ENCODE data around the gene MOCS3. TPM values are rescaled to one million over a fixed set of nuclear protein-coding genes. Genes with fewer than 3 reads are reported as not detected.

MOCS3 gene
- total RNA-seq, 1 donor from 2014 or later = 5.5 TPM

DNA sequence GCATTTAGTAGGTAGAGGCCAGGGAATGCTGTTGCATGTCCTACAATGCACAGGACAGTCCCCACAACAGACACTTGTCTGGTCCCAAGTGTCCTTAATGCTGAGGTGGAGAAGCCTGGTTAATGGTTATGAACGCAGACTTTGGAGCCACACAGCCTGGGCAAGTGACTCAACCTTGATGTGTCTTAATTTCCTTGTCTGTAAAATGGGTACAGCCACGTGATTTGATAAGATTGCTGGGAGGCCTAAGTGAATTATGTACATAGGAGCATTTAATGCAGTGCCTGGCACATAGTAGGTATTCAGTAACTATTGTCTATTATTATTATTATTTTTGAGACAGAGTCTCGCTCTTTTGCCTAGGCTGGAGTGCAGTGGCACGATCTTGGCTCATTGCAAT lies 52.9 kb downstream of the MOCS3 start:
- H3K27me3 Mint-ChIP-seq (ENCODE audit: unreplicated experiment) = no peaks in the 10 kb centered on the region
- TF ChIP-seq, protein P1, sequence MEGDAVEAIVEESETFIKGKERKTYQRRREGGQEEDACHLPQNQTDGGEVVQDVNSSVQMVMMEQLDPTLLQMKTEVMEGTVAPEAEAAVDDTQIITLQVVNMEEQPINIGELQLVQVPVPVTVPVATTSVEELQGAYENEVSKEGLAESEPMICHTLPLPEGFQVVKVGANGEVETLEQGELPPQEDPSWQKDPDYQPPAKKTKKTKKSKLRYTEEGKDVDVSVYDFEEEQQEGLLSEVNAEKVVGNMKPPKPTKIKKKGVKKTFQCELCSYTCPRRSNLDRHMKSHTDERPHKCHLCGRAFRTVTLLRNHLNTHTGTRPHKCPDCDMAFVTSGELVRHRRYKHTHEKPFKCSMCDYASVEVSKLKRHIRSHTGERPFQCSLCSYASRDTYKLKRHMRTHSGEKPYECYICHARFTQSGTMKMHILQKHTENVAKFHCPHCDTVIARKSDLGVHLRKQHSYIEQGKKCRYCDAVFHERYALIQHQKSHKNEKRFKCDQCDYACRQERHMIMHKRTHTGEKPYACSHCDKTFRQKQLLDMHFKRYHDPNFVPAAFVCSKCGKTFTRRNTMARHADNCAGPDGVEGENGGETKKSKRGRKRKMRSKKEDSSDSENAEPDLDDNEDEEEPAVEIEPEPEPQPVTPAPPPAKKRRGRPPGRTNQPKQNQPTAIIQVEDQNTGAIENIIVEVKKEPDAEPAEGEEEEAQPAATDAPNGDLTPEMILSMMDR (IDR thresholded peaks at IDR 0.05) = no peak
- H3K9me3 Mint-ChIP-seq (ENCODE audit: unreplicated experiment) = no peaks in the 10 kb centered on the region
- DNase-seq (ENCODE audit: extremely low spot score, unreplicated experiment) = no peak
- peaks cover 4% of the 10 kb centered on the region for H3K4me1 Mint-ChIP-seq (ENCODE audit: unreplicated experiment)
- no peak overlapping the region for H3K4me3 Mint-ChIP-seq (ENCODE audit: unreplicated experiment)
- no peak overlapping the region for H3K27ac Mint-ChIP-seq (ENCODE audit: unreplicated experiment)
- no peaks in the 10 kb centered on the region for H3K36me3 Mint-ChIP-seq (ENCODE audit: unreplicated experiment)

DNA sequence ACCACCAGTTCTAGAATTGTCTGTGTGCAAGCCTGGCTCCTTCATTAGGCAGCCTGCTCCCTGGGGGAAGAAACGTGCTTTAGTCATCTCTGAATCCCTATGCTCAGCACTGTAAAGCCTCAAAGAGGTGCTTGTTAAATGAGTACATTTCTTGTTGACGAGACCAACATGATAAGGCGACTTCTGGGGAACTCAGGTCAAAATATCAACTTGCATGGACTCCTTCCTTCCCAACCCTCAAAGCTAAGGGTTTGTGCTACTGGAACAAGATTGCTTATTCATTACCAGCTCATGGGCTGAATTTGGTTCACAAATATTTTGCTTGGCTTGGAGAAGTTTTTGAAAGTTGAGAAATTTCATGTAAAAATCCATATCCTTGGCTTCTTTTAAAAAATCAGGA lies 53.7 kb downstream of the MOCS3 start:
- H3K9me3 Mint-ChIP-seq (ENCODE audit: unreplicated experiment) = no peaks in the 10 kb centered on the region
- H3K27me3 Mint-ChIP-seq (ENCODE audit: unreplicated experiment) = no peaks in the 10 kb centered on the region
- H3K4me3 Mint-ChIP-seq (ENCODE audit: unreplicated experiment) = no peak overlapping the region
- no peak for DNase-seq (ENCODE audit: extremely low spot score, unreplicated experiment)
- TF ChIP-seq, protein P1 (IDR thresholded peaks at IDR 0.05) = no peak
- no peak overlapping the region for H3K27ac Mint-ChIP-seq (ENCODE audit: unreplicated experiment)
- H3K36me3 Mint-ChIP-seq (ENCODE audit: unreplicated experiment) = no peaks in the 10 kb centered on the region
- H3K4me1 Mint-ChIP-seq (ENCODE audit: unreplicated experiment) = peaks cover 4% of the 10 kb centered on the region

Other genes starting within 250 kb of the MOCS3 start
- 0.97 and 1.1 TPM in 2 replicates for gene PARD6B, start 227.2 kb upstream of the MOCS3 start, total RNA-seq
- gene BCAS4, start 163.8 kb upstream of the MOCS3 start, total RNA-seq = 3.5 and 4.2 TPM in 2 replicates
- gene ADNP, start 27.4 kb upstream of the MOCS3 start, total RNA-seq = 67.4 and 79.6 TPM in 2 replicates
- gene DPM1, start 286 bp upstream of the MOCS3 start, total RNA-seq = 32.7 and 37.7 TPM in 2 replicates
- gene KCNG1, start 64.3 kb downstream of the MOCS3 start, total RNA-seq = 6.3 and 6.9 TPM in 2 replicates